NCI-H510A (cell line): ENCODE data around the gene SMNDC1.

Experiments used
- DNase-seq: peaks from one replicate; lab custom pipeline; 2025; lab: John Stamatoyannopoulos, UW

The SMNDC1 gene

DNA sequence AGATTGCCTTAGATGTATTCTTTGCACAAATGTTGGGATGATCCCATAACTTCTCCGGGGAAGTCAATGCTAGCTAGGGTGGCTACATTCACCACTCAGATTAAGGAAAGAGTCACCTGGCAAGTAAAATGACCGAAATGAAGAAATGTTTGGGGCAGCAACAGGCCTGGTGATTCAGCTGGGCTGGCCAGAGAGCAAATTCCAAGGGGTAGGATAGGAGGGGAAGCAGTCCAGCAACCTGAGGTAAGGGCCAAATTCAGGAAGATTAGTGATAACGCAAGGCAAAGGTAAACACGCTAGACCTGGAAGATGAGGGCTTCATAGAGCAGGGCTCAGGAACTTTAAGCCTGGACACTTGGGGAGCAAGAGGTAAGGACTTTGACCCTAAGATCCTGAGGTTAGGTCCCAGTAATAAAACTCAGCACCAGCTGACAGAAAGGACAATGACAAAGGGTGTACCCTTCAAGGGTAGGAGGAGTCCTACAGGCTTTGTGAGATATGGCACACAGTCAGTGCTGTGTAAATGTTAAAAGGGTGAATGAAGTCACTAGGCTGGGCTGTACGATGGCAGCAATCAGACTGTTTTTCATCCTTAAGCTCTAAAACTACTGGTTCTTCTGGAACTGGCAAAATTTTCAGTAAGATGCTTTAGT lies 22.7 kb upstream of the SMNDC1 start:
- DNase-seq, result no peak

DNA sequence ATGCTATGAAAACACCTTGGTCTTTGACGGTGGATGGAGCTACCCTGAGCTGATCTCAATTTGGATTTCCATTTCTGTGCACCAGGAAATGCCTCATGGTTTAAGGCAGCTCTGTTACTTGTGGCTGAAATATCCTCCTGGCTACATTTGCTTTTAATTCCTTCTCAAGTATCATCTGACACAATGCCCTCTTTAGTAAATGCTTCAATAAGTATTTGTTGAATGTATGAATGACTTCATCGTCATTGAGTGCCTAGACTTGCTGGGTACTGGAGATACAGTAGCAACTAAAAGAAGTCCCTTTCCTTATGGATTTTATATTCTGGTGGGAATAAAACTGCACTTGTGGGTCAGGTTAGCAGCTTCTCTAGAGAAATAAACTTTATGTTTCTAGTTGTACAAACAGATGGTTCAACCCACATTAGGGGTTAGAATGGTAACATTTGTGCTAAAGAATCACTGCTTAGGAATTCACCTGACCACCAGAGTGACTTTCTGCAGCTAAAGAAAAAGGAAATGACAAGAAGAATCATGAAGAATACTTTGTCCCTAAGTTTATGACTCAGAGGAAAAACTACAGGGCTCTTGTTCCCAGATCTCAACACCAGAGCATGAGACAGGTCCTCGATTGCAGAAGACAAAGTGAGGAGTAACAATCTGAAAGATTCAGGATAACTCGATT lies 21.8 kb upstream of the SMNDC1 start:
- no peak for DNase-seq

DNA sequence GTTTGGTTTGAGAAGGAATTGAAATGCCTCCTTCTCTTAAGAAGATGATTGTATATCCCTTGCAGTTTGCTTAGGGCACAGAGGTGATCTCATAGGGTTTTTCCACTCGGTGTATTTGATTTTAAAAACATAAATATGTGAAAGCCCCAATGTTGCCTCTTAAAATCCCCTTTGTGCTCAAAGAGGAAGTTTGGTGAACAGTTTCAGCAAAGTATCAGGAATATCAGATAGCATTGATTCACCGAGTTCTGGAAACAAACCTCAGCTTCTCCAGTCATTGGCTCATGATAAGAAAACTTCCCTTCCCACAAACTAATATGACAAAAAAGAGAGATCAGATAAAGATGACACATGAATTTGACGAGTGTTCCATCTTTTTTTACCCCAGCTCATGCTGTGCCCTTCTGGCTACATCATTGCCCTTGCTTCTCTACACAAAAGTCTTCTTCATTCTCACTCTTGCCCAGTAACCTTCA lies 20.1 kb upstream of the SMNDC1 start:
- DNase-seq, result no peak

DNA sequence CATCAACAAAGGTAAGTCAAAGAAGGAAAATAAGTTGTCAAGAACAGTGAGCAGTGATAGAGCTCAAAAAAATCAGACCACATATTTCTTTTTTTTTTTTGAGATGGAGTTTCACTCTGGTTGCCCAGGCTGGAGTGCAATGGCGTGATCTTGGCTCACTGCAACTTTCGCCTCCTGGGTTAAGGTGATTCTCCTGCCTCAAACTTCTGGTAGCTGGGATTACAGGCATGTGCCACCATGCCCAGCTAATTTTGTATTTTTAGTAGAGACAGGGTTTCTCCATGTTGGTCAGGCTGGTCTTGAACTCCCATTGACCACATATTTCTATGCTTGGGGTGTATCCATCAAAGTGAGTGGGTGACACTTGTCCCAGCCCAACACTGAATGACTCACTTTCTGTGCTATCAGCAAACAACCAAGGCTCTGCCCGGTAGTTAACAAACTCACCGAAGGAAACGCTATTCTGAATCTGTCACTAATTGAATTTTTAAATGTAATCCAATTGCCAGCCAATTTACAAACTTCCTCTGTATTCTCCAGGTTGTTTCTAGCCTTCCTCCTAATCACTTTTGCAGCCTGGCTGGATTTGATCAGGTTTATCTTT lies 19.6 kb upstream of the SMNDC1 start:
- no peak for DNase-seq

DNA sequence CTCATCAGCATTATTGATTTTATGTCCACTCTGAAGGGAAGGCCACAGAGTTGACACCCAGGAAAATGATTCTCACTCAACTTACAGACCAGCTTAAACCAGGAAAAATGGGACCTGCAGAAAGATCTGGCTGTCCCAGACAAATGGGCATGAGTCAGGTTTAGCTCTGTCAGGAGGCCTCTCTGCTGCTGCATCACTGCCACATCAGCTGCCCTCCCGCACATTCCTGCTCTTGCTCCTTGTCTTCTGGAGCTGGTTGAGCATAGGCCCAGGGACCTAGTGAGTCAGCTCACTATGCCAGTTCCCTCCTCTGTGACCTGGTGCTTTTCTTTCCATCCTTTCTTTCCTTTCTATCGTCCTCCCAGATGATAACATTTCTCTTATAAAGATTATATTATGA lies 18.8 kb upstream of the SMNDC1 start:
- DNase-seq, result no peak

DNA sequence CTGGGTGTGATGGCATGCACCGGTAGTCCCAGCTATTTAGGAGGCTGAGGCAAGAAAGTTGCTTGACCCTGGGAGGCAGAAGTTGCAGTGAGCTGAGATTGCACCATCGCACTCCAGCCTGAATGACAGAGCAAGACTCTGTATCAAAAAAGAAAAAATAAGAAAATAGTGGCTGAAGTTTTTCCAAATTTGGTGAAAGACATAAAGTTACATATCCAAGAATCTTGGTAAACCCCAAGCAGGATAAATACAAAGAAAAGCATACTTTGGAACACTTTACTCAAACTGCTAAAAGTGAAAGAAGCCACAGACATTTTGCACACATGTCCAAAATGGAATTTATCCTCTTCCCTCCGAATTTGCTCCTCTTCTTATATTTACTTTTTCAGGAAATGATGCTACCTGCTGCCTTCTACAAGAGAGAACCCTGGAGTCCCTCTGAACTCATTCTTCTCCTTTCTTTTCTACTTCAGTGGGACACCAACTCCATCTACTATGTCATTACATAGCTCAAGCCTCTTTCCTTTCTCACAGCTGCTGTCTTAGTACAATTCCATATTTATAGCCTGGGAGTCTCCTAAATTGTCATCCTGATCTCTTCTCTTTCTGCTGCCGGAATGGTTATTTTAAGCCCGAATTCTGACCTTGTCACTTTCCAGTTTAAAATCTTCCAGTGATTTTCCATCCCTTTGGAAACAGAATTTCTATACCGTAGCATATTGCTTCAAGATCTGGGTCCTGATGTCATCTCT lies 17.3 kb upstream of the SMNDC1 start:
- no peak for DNase-seq

DNA sequence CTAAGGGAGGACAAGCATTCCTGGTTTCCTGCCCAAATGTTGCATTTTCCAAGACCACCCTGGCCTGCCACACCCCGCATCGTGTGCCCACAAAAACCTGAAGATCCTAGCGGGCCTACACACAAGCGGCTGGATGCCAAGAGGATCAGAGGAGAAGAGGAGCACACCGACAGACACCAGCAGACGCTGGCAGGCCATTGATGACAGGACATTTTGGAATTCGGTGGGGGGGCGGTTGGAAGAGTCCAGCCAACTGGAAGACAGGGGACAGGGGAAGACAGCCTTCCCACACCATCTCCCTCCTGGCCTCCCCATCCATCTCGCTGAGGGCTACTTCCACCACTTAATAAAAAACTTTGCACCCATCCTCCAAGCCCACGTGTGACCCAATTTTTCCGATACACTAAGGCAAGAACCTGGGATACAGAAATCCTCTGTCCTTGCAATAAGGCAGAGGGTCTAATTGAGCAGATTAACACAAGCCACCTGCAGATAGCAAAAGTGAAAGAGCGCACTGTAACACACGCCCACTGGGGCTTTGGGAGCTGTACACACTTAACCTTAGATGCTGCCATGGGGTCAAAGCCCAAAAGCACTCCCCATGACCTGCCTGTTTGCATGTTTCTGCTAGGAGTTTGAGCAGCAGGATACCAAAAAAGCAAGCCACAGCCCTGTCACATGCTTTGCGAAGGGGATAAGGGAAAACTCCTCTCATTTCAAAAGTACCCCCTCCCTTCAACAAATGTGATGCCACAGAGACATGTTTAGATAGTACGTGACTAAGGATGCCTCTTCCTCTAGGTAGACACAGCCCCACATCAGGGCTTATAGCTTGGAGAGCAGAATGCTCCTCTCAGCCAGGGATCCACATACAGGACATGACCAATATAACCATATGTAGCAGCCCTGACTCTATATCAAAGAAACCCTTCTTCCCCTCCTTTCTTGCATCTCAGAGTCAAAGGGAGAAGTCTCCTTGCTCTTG lies 13.4 kb upstream of the SMNDC1 start:
- DNase-seq, result no peak

DNA sequence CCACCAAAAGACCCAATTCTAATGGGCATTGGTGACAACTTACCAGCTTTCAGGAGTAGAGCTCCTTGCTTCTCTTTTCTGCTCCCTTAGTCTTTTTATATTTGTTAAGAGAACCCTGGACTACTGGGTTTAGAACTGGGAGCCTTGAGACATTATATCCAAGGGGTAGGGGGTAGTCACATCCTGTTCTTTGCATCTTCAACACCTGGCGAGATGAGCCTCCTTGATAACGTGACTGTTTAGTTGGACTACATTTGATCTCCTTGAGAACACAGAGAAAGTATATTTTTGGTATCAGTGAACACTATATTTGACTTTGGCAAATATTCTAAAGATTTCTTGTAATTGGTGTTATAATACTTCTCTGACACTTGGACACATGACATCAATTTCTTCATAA lies 9.0 kb upstream of the SMNDC1 start:
- DNase-seq, result no peak

DNA sequence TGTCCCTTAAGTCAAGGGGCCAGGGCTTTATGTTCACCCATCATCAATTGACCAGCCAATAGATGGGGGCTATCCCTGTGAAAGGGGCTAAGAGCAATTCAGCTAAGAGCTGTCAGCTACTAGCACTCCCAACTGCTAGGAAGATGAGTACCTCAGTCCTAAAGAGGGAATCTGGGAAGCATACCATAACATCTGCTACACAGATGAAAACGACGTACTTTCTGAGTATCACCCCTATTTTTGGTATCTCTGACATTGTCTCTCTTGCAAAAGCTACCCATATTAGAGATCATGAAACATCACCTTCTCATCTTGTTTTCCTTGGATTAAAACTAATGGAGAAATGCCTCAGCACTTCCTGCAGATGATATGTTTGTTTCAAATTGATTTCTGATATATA lies 7.5 kb upstream of the SMNDC1 start:
- DNase-seq, result no peak

DNA sequence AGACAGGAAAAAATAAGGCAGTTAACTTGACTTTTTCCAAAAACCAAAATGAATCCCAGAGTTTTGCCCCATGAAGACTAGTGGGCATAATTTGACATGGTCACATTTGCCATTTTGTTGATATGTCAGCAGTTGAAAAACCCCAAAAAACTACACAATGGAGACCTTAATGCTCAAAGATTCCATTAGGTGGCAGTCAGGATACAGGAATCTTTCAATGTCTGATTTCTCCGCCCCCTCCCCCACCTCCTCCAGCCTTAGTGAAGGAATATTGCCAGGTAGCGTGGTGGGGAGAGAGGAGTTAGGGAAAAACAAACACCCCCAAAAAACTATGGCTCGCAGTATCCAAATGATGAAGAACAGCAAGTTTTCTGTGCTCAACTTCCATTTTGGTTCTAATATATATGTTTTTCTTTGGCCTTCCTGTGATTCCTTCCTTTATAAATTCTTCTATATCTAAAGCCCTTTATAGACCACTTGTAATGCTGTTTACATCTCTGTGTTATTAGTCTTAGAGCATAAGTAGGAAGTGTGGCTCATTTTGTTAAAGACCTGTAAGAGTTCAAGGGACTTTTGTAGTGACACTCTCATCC lies 6.7 kb upstream of the SMNDC1 start:
- peak; percentile 15 for DNase-seq

DNA sequence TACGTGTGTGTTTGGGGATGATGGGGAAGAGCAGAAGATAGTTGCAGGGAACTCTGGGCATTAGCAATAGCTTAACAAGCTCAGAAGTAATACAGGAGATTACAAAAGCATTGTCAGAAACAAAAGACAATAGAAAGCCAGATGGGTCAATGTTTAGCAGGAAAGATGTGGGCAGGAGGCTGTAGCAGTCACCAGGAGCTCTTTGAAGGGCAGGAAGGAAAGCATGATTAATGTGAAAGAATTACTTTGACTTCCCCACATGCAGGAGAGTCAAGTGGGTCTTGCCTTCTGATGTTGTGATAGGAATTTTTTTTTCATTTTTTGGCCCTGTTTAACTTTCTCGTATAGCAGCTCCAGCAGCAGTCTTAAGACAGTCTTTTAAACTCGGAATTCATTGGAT lies 6.0 kb upstream of the SMNDC1 start:
- no peak for DNase-seq

DNA sequence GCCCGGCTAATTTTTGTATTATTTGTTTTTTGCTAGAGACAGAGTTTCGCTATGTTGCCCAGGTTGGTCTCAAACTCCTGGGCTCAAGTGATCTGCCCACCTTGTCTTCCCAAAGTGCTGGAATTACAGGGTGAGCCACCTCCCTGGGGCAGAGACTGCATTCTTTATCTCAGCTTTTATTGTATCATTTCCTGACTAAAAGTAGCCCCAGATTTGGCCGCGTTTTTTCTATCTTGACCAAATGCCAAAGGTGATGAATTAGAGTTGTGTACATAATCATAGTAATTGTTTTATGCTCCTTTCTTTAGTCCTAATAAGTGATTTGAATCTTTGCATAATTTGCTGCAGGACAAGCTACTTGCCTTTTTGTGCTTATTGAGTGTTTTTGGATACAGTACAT lies 3.1 kb upstream of the SMNDC1 start:
- DNase-seq, result no peak

DNA sequence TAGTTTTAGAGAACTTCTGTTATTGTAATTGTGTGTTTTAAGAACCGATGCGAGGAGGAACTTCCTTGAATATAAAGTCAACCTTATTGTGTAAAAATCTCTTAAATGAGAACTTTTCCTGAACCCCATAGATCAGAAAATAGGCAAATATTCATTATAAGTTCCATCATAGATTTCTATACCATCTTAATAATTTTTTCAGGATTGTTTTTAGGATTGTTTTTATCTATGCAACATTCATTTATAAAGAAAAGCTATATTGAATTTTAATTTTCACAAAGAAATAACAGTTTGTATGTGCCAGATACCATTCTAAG lies 1.7 kb upstream of the SMNDC1 start:
- no peak for DNase-seq

DNA sequence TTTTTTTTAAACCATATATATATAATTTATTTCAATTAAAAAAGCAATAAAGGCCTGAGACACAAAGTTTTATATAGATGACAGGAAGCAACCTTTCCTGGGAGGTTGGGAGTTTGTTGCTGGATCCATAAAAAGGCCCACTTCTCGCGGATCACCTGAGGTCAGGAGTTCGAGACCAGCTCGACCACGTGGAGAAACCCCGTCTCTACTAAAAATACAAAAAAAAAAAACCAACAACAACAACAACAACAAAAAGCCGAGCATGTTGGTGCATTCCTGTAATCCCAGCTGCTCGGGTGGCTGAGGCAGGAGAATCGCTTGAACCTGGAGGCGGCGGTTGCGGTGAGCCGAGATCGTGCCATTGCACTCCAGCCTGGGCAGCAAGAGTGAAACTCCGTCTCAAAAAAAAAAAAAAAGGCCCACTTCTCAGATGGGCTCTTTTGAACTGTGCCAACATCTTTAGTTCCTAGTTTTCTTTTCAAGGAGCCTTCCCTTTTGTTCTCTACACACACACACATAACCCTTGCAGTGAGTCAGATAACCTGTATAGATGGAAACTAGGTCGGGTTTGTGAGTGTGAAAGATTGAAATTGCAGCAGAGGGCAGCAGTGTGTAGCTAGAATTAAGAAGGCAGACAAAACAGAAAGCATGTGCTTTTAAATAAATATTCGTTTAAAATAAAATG lies 1.2 kb upstream of the SMNDC1 start:
- peak; percentile 28 for DNase-seq

DNA sequence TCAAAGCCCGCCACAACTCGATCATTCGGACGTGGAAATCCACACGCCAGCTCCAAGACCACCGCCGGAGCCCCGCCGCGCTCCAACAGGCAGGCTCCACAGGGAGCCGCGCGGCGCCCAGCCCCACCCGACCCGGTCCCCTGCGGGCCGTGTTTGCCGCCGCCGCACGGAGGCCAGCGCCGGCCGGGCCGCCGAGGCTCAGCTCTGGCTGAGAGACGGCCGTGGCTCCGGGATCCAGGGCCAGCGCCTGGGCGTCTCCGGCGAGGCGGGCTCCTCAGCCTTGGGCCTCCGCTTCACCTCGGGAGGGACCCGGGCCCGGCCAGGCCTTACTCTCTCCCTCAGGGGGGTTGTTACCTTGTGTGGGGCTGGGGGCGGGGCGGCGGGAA lies 333 bp downstream of the SMNDC1 start:
- DNase-seq, result no peak

DNA sequence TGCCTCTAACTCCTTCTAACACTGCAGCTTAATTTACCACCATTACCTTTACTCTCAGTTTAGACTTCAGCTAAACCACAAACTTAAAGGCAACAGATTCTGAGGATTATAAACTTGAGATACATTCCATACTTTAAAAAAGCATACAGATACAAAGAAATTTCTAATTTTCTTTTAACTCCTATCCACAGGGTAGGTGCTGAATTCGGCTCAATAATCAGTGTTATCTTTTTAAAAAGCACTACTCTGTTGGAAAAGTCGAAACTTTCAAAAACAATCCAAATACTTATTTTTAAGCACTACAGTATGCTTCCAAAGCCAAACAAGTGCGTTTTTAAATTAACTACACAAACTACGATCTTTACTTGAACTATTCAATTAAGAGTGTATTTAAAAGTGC lies 1.0 kb downstream of the SMNDC1 start:
- DNase-seq, result no peak

DNA sequence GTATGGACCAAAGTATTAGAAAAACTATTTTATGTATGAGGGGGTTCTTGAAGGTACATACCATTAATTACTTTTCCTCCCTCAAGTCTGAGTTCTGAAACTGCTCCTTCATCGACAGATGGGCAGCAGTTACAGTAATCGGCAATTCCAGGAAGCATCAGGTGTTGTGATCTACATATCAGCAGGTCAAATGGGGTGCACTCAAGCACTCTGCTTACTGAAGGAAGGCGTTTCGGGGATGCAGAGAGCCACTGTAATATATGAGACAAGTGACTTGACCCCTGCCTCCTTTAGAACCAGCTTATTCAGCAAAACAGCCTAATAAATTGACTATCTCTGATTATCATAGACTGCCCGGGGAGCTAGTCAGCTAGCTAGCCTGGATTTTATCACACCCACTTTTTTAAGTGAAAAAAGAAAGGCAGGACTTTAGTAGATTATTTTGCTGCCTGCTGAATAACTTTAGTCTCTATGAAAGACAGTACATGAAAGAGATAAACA lies 4.2 kb downstream of the SMNDC1 start:
- no peak for DNase-seq

DNA sequence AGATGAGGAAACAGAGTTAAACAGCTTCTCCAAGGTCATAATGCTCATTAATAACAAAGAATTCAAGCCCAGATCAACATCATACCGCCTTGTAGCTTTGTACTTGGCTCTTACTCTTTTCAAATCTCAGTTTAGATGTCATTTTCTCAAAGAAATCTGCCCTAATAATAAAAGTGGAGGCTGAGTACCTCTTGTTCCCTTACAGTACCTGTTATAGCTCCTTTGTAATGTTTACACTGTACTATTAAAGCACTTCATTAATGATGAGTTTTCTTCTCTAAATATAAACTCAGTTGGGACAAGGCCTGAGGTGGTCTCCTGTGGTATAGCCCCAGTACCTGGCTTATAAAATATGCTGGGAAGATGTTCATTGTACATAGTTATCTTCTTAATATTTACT lies 7.8 kb downstream of the SMNDC1 start:
- no peak for DNase-seq

DNA sequence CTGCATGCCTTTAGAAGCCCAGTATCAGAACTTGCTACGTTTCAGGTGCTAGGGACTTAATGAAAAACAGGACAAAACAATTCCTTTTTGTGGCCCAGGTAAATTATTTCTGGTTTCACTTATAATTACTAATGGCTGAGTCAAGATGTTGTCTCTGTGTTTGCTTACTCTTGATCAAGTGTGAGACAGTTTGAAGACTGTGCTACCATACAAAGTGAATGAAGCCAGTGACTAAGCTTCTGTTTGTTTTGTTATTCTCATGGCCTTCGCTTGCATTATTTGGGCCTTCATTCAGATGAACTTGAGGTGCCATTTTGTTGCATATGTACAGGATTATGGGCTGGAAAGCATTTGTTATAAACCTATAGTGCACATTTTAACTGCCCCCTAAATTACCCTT lies 17.9 kb downstream of the SMNDC1 start:
- DNase-seq, result no peak

DNA sequence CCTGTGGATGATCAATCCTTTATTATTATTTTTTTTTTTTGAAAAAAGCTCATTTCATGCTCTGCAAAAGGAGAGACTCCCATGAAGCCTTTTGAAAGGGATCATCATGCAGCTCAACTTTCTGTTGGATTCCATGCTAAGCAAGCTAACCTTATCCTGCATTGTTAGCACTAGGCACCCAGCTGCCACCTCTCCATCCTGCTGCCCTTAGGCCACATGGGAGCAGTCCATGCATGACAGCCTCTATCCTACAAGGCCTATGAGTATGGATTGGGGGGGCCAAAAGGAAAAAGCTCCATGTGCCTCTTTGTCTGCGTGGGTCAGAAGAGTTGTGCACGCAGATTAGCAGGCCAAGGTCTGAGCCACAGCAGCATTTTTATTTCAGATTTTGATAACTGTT lies 19.2 kb downstream of the SMNDC1 start:
- no peak for DNase-seq

DNA sequence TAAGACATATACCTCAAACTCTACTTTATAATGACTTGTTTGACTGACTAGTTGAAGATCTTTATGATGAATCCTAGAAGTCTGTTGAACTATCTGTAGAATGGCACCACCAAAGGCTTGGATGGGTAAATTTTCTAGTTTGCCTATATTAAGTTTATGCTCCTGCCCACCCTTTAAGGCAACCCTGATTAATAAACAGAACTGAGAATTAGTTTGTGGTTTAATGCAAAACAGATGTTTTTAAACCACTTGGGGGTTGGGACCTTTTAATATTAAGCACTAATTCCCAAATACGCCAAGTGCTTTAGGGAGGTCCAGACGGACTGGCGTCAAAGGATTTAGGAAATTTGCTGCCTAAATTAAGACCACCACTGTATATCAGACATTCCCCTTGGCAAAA lies 20.5 kb downstream of the SMNDC1 start:
- no peak for DNase-seq
